ENCODE results near the gene M6PR.
"Not testable (repeated sequence)": the region's sequence is repeated elsewhere in the genome, so short reads cannot be mapped to it uniquely, and the experiment has no call there.

M6PR gene

DNA sequence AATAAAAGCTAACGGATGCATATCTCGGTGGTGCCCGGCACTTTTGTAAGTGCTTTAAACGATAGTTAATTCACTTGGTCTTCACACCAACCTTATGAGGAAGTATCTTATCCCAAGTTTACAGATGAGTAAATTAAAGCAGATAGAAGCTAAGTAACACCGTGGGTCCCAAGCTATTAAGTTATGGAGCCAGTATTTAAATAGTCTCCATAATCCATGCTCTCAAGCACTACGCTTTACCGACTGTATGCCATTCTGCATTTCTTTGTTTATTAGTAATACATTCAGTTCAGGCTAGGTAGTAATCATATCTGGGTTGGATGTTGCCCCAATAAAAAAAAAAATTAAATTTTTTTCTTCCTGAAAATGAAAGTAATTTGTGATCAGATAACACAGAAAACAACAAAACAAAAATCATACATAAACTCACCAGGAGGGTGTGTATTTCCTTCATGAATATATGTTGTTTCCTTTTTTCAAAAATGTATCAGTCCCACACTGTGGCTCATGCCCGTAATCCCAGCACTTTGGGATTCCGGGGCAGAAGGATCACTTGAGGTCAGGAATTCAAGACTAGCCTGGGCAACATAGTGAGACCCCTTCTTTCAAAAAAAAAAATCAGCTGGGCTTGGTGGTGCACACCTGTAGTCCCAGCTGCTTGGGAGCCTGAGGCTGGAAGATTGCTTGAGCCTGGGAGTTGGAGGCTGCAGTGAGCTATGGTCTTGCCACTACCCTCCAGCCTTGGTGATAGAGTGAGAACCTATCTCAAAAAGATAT is 1.4 kb upstream of the M6PR start:
- DNase-seq = no peak

DNA sequence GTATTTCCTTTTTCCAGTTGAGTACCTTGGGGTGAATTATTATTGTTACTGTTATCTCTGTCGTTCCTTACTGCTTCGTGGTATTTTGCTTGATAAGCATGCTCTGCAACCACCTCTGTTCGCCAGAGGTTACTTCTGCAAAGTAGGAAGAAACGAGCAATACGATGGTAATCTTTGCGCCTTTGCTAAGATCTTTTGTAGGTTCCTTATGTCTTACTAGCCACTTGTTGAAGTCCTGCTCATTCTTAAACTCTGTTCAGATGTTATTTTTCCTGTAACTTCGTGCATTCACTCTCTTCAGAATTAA is 729 bp upstream of the M6PR start:
- no peak for DNase-seq

DNA sequence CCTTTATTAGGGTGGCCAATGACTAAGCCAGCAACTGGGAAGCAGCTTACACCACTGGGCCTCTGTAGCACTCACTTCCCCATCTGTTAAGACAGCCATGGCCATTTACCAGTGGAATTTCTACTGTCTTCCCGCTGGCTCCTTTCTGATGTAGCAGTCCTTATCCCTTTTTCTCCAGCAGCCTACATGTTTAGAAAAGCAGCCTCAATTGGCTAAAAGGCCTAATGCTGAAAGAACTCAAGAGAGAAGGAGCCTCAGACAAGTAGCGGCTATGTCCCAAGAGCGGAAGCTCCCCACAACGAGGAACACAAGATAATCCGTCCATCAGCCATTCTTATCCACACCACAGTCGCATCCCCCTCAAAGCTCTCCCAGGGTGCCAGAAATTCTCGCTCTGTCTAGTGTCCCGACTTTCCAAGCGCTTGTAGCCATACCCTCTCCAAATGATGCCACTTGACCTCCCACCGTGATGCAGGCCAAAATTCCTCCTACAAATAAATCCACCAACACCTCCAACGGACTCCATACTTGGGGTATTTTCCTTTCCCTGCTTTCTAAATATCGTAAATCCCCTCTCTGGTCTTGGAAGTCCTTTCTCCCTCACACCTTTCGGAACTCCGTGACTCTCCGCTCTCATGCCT is 624 bp downstream of the M6PR start:
- DNase-seq = no peak

DNA sequence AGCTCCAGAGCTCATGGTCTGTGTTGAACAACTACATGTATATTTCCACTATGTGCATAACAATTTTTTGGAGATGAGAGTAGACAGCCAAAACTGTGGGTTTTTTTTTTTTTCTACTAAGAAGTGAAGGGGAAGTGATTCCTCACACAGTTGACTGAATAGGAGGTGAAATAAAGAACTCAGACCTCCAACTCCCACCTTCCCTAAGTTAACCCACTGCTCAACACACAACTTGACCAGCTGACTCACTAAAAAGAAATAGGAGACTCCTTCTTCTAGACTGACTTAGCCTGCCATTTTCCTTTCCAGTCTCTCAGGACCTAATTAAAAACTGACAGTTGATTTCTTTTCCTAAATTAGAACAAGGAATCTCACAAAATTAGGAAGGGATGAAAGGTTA is 1.7 kb downstream of the M6PR start:
- no peak for DNase-seq

DNA sequence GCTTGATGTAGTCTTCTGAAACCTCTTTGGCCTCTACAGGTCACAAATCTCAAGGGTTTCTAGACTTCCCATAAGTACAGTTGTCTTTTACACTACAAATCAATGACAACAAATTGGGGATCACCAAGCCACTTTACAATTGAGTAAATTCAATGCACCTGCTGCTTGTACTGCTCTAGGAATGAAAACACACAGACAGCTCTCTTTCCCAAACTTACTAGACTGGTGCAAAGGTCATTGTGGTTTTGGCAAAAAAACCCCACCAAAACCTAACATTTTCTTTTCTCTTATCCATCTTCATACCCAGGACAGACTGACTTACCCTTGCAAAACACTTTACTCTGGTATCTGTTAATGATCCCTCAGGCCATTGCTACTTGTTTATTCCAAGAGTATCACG is 2.7 kb downstream of the M6PR start:
- no peak for DNase-seq

DNA sequence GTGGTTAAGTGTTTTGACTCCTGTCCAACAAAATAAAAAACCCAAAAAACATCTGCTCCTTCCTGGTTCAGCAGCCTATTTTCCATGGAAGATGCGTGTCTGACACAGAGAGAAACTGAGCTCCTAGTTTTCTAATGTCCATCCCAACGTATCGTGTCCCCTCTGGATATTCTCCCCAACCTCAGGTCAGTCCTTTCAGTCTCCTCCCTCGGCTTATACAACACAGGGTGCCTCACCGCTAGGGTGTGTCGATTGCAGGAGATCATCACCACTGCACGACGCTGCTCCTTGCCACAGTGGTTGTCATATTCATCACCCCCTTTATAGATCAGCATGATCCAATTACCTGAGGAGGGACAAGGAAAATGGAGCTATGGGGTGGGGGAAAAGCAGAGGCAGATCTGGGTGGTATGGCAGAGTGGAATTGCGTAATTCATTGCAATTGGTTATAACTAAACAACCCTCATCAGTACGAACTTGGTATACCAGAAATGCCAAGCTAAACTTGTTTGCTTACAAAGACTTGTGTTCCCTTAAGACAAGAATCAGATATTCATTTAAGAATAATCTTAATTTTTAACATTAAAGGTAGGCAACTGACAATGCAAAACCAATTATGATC is 5.8 kb downstream of the M6PR start:
- DNase-seq = no peak

DNA sequence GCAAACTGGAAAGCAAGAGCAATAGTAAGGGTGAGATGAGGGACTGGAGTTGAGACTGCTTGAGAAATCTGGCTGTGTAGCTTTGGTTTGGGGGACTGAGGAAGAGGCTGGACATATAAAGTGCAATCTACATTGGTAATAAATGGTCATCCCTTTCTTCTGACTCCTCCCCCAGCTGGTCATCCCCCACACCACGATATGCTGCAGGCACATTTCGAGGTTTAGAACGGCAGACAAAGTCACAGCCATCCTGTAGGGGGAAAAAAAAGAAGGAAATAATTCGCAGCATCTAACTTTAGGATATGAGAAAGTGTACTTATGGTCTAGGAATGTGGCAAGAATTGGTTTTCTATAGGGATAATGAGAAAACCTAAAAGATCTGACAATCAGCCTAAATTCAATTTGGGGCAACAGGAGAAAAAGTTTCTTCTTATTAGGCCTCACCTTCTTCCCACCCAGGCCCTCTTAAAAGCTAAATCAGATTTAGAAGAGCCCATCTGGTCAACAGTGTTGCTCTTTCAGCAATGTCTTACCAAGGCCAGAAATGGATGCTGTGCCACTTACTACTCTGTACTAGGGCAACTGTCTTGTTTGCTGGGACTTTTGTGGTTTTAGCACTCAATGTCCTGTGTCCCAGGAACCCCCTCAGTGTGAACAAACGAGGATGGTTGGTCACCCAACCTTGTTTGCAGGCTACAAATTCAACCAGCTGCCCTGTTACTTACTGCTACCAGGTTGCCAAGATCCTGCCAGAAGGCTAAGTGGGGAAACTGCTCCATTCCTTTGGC is 7.6 kb downstream of the M6PR start:
- no peak for DNase-seq

DNA sequence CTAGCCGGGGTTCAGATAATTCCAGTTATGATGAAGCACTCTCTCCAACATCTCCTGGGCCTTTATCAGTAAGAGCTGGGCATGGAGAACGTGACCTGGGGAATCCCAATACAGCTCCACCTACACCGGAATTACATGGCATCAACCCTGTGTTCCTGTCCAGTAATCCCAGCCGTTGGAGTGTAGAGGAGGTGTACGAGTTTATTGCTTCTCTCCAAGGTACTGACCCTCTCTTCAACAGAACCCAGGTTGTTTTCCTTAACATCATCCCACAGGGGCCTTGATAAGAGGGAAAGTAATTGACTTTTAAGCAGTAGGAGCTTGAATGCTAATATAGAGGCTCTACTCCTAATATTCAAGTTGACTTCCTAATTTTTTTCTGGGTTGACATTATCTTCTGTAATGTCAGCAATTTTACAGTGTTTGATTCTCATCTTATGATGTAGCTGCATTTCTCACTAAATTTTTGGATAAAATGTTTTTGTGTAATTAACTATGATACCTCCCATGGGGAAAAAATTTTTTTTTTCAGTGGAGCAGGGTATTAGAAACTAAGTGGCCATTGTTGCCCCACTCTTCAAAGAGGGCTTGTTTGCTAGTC is 11.5 kb downstream of the M6PR start:
- DNase-seq = not testable (repeated sequence)

DNA sequence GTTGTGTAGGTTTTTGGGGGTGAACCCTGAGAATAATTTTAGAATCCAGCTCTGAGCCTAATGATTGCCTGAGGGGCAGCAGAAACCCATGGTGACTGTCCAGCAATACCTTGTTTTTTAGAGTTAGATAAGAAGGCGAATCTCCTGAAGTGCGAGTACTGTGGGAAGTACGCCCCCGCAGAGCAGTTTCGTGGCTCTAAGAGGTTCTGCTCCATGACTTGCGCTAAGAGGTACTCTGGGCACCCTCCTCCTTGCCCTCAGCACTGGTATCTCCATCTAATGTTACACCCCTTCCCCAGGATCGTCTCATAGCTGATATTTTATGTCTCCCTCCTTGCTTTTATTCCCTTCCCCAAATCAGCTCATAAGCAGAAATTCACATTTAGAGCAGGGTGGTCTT is 12.7 kb downstream of the M6PR start:
- DNase-seq = no peak

DNA sequence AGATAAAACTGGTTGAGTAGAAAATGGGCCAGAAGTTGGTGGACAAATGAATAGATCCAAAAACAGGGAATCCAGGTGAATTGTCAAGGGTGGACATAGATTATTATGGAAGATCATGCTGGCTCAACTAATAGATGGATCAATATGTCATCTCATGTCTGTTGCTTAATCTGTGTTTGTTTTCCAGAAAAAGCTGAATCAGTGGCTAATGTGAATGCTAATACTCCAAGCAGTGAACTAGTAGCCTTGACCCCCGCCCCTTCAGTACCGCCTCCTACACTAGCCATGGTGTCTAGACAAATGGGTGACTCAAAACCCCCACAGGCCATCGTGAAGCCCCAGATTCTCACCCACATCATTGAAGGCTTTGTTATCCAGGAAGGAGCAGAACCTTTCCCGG is 15.4 kb downstream of the M6PR start:
- DNase-seq = not testable (repeated sequence)

DNA sequence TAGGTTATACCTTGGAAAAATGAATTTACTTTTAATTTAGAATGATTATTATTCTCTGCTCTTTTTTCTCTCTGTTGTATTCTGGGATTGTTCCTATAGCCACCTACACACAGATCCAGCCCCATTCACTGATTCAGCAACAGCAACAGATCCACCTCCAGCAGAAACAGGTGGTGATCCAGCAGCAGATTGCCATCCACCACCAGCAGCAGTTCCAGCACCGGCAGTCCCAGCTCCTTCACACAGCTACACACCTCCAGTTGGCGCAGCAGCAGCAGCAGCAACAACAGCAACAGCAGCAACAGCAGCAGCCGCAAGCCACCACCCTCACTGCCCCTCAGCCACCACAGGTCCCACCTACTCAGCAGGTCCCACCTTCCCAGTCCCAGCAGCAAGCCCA is 17.0 kb downstream of the M6PR start:
- not testable (repeated sequence) for DNase-seq

DNA sequence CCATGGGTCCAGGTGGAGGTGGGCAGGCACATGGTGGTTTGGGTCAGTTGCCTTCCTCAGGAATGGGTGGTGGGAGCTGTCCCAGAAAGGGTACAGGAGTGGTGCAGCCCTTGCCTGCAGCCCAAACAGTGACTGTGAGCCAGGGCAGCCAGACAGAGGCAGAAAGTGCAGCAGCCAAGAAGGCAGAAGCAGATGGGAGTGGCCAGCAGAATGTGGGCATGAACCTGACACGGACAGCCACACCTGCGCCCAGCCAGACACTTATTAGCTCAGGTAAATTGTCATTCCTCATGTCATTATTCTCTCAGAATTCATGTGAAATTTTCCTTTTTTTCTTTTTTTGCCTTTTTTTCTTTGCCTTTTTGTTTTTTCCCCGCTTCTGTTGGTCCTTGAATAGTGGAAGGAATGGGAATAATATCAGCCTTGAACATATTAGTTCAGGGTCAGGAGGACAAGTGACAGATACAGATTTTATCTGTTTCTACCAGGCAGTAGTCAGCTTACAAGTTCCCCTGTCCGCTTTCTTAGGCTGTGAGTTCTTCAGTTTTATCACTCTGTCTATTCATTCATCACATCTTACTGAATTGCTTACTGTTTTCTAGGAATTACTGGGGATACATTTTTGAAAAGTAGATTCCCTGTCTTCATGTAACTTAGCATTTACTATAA is 18.7 kb downstream of the M6PR start:
- not testable (repeated sequence) for DNase-seq

DNA sequence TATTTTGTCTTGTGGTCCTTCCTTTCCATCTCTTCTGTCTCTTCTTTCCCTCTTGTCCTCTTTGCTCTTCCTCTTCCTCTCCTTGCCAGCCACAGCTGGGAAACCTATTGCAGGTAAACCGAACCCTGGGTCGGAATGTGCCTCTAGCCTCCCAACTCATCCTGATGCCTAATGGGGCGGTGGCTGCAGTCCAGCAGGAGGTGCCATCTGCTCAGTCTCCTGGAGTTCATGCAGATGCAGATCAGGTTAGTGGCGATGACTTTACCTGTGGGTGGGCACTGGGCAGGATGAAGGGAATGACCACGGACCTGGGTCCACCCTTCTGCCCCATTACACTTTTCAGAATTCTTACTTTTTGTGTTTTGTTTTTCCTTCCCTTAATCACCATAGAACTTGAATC is 26.9 kb downstream of the M6PR start:
- no peak for DNase-seq

DNA sequence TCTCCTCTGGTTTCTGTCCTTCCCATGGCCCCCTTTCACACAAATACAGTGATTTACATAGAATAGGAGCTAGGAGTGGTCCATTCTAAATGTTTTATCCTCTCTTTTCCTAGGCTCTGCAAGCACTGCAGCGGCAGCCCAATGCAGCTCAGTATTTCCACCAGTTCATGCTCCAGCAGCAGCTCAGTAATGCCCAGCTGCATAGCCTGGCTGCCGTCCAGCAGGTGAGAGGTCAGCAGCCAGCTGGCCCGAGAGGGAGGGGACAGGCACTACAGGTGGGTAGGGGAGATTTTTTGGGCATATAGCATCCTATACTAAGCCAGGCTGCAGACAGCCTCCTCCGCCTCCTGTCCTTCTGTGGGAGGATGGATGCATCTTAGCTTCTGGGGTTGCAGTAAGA is 29.8 kb downstream of the M6PR start:
- not testable (repeated sequence) for DNase-seq

DNA sequence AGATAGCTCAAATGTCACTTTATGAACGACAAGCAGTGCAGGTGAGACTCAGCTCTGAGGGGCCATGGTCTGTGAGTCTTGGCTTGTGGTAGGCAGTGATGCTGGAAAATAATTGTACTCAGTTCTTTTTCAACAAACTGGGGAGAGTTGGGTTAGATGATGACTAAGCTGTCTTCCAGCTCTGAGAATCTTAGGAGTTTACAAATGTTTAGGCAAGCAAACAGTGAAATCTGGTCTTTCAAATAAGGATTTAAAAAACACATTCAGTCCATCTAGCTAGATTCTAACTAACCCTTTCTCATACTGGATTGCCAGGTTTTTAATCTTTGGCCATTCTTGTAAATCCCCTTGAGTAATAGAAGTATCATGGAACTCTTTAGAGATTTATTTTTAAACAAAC is 31.7 kb downstream of the M6PR start:
- DNase-seq = no peak

DNA sequence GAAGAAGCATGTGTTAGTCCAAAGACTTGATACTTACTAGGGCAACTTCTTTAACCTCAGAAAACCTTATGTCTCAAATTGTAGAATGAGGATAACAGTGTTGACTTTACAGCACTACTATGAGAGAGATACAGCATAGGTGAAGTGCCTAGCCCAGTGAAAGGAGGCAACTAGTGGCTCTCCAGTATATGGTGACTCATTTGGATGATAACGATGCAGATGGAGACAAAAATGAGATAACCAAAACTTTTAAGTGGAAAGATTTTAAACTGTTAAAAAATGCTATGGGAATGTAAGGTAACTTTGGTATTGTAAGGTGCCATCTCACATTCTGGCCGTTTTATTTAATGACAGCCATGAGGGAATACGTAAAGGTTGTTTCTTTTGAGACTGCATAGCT is 32.4 kb downstream of the M6PR start:
- DNase-seq = no peak

DNA sequence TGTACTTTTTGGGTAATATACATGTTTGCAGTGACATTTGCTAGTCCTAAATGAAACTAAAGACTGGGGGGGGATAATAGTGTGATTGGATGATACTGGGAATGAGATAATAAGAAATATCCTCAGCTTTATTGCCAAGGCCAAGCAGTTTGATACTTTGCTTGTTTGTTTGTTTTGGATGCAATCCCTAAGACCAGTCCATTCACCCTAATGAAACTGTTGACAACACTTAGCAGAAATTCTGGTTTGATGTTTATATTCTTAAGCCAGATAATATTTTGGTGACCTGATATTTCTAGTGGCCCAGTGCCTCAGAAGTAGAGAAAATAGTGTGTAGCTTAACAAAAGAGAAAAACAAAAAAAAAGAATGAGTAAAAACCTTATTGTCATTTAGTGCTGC is 33.3 kb downstream of the M6PR start:
- no peak for DNase-seq

DNA sequence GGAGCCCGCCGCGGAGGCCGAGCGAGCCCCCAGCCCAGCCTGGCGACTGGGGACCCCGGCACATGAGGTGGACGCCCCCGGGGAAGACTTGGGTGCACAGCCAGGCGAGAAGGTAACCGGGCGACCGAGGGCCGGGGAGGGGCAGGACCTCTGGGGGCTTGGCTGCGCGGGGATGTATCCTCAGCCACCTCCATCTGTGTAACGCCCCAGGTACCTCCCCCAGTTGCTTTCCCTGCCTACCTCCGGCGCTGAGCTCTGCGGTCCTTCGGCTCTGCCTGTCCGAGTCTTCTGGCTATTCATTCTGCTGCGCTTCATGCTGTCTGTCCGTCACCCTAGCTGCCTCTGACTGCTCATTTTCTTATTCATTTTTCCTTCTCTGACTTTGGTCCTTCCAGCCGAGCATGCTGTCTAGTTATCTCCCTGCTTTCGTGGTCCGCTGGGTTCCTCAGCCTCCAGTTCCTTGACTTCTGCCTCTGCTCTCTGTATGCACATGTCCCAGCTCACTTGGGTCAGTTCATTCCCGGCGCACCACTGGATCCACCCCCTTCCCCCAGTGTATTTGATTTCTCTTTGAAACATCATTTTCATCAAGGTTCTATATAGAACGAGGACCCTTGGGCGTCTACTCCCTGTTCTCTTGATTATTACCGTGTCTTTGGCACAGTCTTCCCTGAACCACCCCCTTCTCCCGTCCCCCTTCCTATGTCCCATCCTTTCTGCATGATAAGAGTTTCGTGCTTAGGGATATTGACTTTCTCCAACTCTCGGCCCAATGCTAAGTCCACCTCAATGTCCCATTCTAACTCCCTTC is 34.5 kb downstream of the M6PR start:
- DNase-seq = peak in 3 of 4 experiments; percentile 5 to 42 (median 27)

DNA sequence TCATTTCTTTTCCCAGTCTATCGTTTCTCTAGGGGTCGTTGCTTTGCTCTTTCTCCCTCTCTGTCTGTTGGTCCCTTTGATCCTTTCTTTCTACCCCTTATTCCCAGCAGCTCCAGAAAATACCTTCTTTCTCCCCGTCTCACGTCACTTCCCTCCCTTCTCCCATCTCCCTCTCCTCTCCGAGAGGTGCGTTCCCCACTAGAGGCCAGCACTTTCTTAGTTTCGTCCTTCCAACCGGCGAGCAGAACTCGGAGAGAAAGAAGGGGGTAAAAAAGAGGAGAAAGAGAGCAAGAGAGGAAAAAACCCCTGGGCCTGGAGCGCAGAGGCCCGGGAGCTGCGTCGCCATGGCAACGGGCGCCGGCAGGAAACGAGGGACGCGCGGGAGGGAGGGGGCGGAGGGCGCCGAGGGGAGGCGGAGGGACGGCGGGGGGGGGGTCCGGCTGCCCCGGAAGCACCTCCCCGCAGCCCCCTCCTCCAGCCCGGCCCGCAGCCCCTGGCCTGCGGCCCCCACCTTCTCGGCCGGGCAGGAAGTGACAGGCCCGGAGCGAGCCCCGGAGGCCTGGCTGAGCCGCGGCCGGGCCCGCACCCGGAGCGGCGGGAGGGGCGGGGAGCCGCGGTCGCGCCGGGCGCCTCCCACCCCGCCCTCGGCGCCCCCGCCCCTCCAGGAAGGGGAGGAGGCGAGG is 35.3 kb downstream of the M6PR start, which contains the start of gene PHC1:
TSS of gene PHC1 (plus strand) at position 477 of the 683 bp plus-strand sequence. CDS start 3,169 bp downstream, outside the sequence.
- DNase-seq = peak in 3 of 4 experiments; percentile 44 to 72 (median 55)

DNA sequence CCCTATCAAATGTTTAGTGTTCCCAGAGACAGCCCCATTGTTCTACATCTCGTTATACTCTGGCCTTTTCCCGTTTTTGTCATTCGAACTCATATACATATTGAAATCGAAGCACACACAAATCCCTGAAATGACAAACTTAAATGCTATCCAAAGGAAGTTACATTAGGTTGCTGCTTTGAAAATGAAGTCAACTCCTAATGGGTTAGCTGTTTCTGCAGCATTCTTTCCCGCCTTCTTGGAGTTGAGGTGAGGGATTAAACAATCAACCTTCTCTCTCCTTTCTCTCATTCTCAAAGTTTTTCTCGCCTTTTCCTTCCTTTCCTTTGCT is 35.8 kb downstream of the M6PR start:
- DNase-seq = no peak

DNA sequence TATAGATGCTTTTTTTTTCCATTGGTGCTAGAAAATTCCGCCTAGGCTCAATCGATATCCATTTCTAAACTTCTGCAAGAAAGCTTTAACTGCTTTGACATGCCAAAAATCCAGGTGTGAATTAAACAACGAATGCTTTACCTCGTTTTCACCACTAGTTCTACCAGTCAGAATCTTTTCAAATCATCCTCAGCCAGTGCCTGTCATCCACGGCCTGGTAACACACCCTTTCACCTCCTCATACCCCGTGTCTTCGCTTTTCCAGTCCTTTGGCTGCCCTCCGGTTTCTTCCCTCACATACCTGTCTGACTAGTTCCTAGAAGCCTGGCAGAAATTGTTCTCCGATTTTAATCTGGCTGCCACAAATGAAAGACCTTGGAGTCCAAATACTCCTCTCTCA is 36.5 kb downstream of the M6PR start:
- no peak for DNase-seq

Data from activated naive CD4-positive, alpha-beta T cell (primary cell).